Breast epithelium (tissue), 3 donors: ENCODE data around the gene AP5S1.
"Not testable (repeated sequence)": the region's sequence is repeated elsewhere in the genome, so short reads cannot be mapped to it uniquely, and the experiment has no call there.

Experiments used
- POLR2A ChIP-seq: fragments of 450-650 bp; IDR thresholded peaks from one replicate; pipeline ENCODE4 v1.6.1; 2016; ENCODE audit warnings: antibody characterized with exemption, mild to moderate bottlenecking, moderate library complexity
- POLR2AphosphoS5 ChIP-seq, 3 donors: sonication (generic); formaldehyde crosslinking; IDR thresholded peaks; one replicate each; pipeline ENCODE4 v1.6.1; 2017; ENCODE audit warnings: antibody characterized with exemption in 3 of 3
- TF ChIP-seq, protein P1 (sequence below), 3 donors: fragments of 450-650 bp; IDR thresholded peaks; one replicate each; pipeline ENCODE4 v1.5.1; 2016 to 2017; ENCODE audit warnings: antibody characterized with exemption in 3 of 3, mild to moderate bottlenecking in 3 of 3, moderate library complexity in 3 of 3

DNA sequence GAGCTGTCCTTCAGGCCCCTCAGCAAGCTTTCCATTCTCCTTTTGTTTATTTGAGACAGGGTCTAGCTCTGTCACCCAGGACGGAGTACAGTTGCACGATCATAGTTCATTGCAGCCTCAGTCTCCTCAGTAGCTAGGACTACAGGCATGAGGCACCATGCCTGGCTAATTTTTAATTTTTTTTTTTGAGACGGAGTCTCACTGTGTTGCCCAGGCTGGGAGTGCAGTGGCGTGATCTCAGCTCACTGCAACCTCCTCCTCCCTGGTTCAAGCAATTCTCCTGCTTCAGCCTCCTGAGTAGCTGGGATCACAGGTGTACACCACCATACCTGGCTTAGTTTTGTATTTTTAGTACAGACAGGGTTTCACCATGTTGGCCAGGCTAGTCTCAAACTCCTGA, 31.1 kb upstream of the AP5S1 start:
- TF ChIP-seq, protein P1, sequence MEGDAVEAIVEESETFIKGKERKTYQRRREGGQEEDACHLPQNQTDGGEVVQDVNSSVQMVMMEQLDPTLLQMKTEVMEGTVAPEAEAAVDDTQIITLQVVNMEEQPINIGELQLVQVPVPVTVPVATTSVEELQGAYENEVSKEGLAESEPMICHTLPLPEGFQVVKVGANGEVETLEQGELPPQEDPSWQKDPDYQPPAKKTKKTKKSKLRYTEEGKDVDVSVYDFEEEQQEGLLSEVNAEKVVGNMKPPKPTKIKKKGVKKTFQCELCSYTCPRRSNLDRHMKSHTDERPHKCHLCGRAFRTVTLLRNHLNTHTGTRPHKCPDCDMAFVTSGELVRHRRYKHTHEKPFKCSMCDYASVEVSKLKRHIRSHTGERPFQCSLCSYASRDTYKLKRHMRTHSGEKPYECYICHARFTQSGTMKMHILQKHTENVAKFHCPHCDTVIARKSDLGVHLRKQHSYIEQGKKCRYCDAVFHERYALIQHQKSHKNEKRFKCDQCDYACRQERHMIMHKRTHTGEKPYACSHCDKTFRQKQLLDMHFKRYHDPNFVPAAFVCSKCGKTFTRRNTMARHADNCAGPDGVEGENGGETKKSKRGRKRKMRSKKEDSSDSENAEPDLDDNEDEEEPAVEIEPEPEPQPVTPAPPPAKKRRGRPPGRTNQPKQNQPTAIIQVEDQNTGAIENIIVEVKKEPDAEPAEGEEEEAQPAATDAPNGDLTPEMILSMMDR (IDR thresholded peaks at IDR 0.05), result not testable (repeated sequence)
- TF ChIP-seq POLR2A; POLR2AphosphoS5 (IDR thresholded peaks at IDR 0.05): not testable (repeated sequence)
